Activated CD8-positive, alpha-beta T cell treated with anti-CD3 and anti-CD28 coated beads for 36 hours (primary cell): ENCODE data around the gene UBR3. TPM values are rescaled to one million over a fixed set of nuclear protein-coding genes. Genes with fewer than 3 reads are reported as not detected.

ENCODE experiments used
- ATAC-seq: fragments of 200-7000 bp; cut with Tn5 transposase; one replicate; pipeline ENCODE4 v1.10.0; 2021; ENCODE audit warnings: mild to moderate bottlenecking, moderate library complexity
- CTCF ChIA-PET: fragments of 350-600 bp; sonication (Branson Sonifier 250); formaldehyde crosslinking; loops from one replicate; lab custom pipeline; 2021; ENCODE audit warnings: antibody characterized with exemption; lab: Charles Lee
- POLR2A ChIA-PET: fragments of 350-600 bp; sonication (Branson Sonifier 250); formaldehyde crosslinking; loops from one replicate; lab custom pipeline; 2021; ENCODE audit warnings: antibody characterized with exemption; lab: Charles Lee
- DNase-seq: peaks from one replicate; pipeline ENCODE4 v3.0.0-alpha.2; 2020
- H3K27ac Mint-ChIP-seq: one replicate; pipeline ENCODE4 v1.8.0; 2021; ENCODE audit warnings: mild to moderate bottlenecking, mixed read lengths
- H3K27me3 Mint-ChIP-seq: one replicate; pipeline ENCODE4 v1.8.0; 2021; ENCODE audit warnings: mixed read lengths
- H3K36me3 Mint-ChIP-seq: one replicate; pipeline ENCODE4 v1.8.0; 2021; ENCODE audit warnings: low read depth, mixed read lengths
- H3K4me1 Mint-ChIP-seq: one replicate; pipeline ENCODE4 v1.8.0; 2021; ENCODE audit warnings: low read depth, mixed read lengths
- H3K4me3 Mint-ChIP-seq: one replicate; pipeline ENCODE4 v1.8.0; 2021; ENCODE audit warnings: mild to moderate bottlenecking, moderate library complexity, mixed read lengths
- H3K9me3 Mint-ChIP-seq: one replicate; pipeline ENCODE4 v1.8.0; 2021; ENCODE audit warnings: mixed read lengths
- CTCF ChIP-seq: fragments of 200-600 bp; IDR thresholded peaks from one replicate; pipeline ENCODE4 v1.8.0; 2022; ENCODE audit warnings: antibody characterized with exemption, mild to moderate bottlenecking
- intact Hi-C: fragments of 100-400 bp; cut with micrococcal nuclease; formaldehyde crosslinking; loops from one replicate; pipeline ENCODE4 v1.10.0; 2022
- total RNA-seq, 2 experiments: library from RNA; stranded (reverse); gene quantifications; one replicate each; pipeline ENCODE4 v1.2.3, GENCODE V29; 2021

Gene UBR3
- 10 to 100 TPM; 14.0 to 15.7 TPM for total RNA-seq

DNA sequence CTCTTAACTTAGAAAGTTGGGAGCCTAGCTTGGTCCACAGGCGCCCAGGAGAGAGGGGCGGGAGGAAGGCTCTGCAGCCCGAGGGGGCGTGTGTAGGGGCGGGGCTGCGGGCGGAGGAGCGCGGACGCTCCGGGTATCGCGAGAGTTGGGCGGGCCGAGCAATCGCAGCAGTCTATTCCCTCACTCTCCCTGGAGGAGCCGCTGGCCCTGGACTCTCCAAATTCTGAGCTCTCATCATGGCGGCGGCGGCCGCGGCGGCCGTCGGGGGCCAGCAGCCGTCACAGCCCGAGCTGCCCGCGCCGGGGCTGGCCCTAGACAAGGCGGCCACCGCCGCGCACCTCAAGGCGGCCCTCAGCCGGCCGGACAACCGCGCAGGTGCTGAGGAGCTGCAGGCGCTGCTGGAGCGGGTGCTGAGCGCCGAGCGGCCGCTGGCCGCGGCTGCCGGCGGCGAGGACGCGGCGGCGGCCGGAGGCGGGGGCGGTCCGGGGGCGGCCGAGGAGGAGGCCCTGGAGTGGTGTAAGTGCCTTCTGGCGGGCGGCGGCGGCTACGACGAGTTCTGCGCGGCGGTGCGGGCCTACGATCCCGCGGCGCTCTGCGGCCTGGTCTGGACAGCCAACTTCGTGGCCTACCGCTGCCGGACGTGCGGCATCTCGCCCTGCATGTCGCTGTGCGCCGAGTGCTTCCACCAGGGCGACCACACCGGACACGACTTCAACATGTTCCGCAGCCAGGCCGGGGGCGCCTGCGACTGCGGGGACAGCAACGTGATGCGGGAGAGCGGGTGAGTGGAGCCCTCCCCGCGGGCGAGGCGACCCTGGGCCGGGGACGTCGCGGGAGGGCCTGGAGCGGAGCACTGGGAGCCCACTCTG, at the start of gene UBR3:
Gene UBR3 (plus strand): TSS at position 183 of the 869 bp plus-strand sequence. CDS start 54 bp downstream, at position 237.
- peak; percentile 80 for ATAC-seq
- H3K27ac Mint-ChIP-seq: peak within 1 kb of the TSS; percentile 76
- H3K9me3 Mint-ChIP-seq: no peaks in the 10 kb centered on the region
- H3K36me3 Mint-ChIP-seq: peaks cover 22% of the 10 kb centered on the region
- CTCF ChIA-PET: interaction anchor here (0.8 to 2.2 kb wide), 10 partner anchors 8 to 496 kb away, joined by 3 to 10 read pairs (median 4); no protein-coding TSS in a partner anchor
- peak; percentile 90 for DNase-seq
- TF ChIP-seq CTCF: no peak
- POLR2A ChIA-PET: interaction anchor here (1.0 to 2.3 kb wide), 5 partner anchors 9 to 255 kb away, joined by 3 to 12 read pairs (median 6); partner anchors contain the start of gene SSB
- peak within 1 kb of the TSS; percentile 90 for H3K4me3 Mint-ChIP-seq
- no peaks in the 10 kb centered on the region for H3K27me3 Mint-ChIP-seq
- H3K4me1 Mint-ChIP-seq: peaks cover 53% of the 10 kb centered on the region
- intact Hi-C loops: loop anchor here (5.0 to 10.0 kb wide), 2 partner anchors 47 to 100 kb away; no protein-coding TSS in a partner anchor

GRCh38 chr2:169778446-169778845, 48.8 kb upstream of the UBR3 start:
- H3K4me1 Mint-ChIP-seq: no peaks in the 10 kb centered on the region

DNA sequence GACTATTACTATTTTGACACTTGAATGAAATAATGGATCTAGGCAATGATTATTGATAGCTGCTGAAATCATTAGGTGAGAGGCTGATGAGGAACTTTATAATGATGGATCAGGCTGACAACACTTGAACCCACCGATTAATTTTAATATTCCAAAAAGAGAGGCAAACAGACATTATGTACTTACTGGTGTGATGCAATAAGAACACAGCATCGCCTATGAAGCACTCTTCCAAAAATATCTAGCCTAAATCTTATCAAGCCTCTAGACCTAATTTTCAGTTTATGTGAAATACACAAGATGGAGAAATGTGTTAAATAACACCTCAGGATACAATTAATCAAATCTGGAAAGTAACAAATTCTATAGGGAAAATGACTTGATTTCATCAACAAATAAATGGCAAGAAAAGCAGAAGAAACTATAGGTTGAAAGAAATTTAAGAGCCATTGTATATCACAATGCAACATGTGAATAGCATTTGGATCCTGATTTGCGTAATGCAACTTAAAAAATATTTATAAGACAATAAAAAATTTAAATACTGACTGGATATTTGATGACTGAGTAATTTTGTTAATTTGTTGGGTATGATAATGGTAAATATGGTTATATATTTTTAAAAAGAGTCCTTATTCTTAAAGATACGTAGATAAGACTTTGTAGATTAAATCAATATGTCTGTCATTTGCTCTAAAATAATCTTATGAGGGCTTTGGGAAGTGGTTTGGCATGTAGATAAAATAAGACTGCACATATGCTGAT, 45.8 kb upstream of the UBR3 start:
- no peak for ATAC-seq

More at GRCh38 chr2:169778446-169778845, 48.8 kb upstream of the UBR3 start:
- Mint-ChIP-seq H3K27ac (no peak overlapping the region), H3K4me3 (no peak overlapping the region), H3K9me3 (no peaks in the 10 kb centered on the region), H3K36me3 (no peaks in the 10 kb centered on the region), H3K27me3 (no peaks in the 10 kb centered on the region)
- TF ChIP-seq CTCF: no peak
- ATAC-seq (no peak), DNase-seq (no peak)
- CTCF ChIA-PET: interaction anchor here (1.3 kb wide), 1 partner anchor 10 kb away, joined by 3 read pairs; no protein-coding TSS in a partner anchor
- POLR2A ChIA-PET: no interaction called here
- intact Hi-C loops: no loop called here

GRCh38 chr2:169782513-169782912, 44.7 kb upstream of the UBR3 start:
- POLR2A ChIA-PET: interaction anchor here (0.6 kb wide), 1 partner anchor 36 kb away, joined by 3 read pairs; no protein-coding TSS in a partner anchor
- Mint-ChIP-seq H3K4me1 (no peaks in the 10 kb centered on the region), H3K9me3 (no peaks in the 10 kb centered on the region), H3K27me3 (no peaks in the 10 kb centered on the region), H3K27ac (no peak overlapping the region), H3K4me3 (no peak overlapping the region), H3K36me3 (no peaks in the 10 kb centered on the region)
- ATAC-seq (no peak), DNase-seq (no peak)
- CTCF ChIA-PET: no interaction called here
- TF ChIP-seq CTCF: no peak
- intact Hi-C loops: no loop called here

More for the DNA sequence above, 45.8 kb upstream of the UBR3 start:
- H3K9me3 Mint-ChIP-seq: no peaks in the 10 kb centered on the region
- ChIA-PET POLR2A (no interaction called here), CTCF (no interaction called here)
- H3K27me3 Mint-ChIP-seq: no peaks in the 10 kb centered on the region
- no peak overlapping the region for H3K4me3 Mint-ChIP-seq
- intact Hi-C loops: no loop called here
- TF ChIP-seq CTCF: no peak
- H3K4me1 Mint-ChIP-seq: no peaks in the 10 kb centered on the region
- no peak for DNase-seq
- no peaks in the 10 kb centered on the region for H3K36me3 Mint-ChIP-seq
- H3K27ac Mint-ChIP-seq: no peak overlapping the region
